ENCODE results near the gene PTPRN2.
"Not testable (repeated sequence)": the region's sequence is repeated elsewhere in the genome, so short reads cannot be mapped to it uniquely, and the experiment has no call there.

The PTPRN2 gene

GRCh38 chr7:157851501-157852067 is 736.0 kb downstream of the PTPRN2 start:
- peak overlapping the region; percentile 80 for H3K27ac Mint-ChIP-seq
- no peaks in the 10 kb centered on the region for H3K27me3 Mint-ChIP-seq
- no peaks in the 10 kb centered on the region for H3K9me3 Mint-ChIP-seq
- peak overlapping the region; percentile 47 for H3K4me3 Mint-ChIP-seq
- peaks cover 10% of the 10 kb centered on the region for H3K4me1 Mint-ChIP-seq (ENCODE audit: low read depth)
- H3K36me3 Mint-ChIP-seq (ENCODE audit: low read depth) = no peaks in the 10 kb centered on the region

- Mint-ChIP-seq H3K27me3 (no peaks in the 10 kb centered on the region), H3K27ac (no peak overlapping the region), H3K4me3 (no peak overlapping the region)
Measured at GRCh38 chr7:157850481-157851444, 736.9 kb downstream of the PTPRN2 start.

GRCh38 chr7:157849726-157850125 is 737.9 kb downstream of the PTPRN2 start:
- peaks cover 10% of the 10 kb centered on the region for H3K4me1 Mint-ChIP-seq (ENCODE audit: low read depth)
- no peak overlapping the region for H3K27ac Mint-ChIP-seq
- H3K27me3 Mint-ChIP-seq = no peaks in the 10 kb centered on the region
- H3K36me3 Mint-ChIP-seq (ENCODE audit: low read depth) = no peaks in the 10 kb centered on the region
- H3K9me3 Mint-ChIP-seq = no peaks in the 10 kb centered on the region
- H3K4me3 Mint-ChIP-seq = no peak overlapping the region

More at GRCh38 chr7:157850481-157851444, 736.9 kb downstream of the PTPRN2 start:
- Mint-ChIP-seq H3K36me3 (ENCODE audit: low read depth) (no peaks in the 10 kb centered on the region), H3K4me1 (ENCODE audit: low read depth) (peaks cover 10% of the 10 kb centered on the region), H3K9me3 (no peaks in the 10 kb centered on the region)

GRCh38 chr7:157849341-157849596 is 738.4 kb downstream of the PTPRN2 start:
- H3K4me1 Mint-ChIP-seq (ENCODE audit: low read depth) = peaks cover 10% of the 10 kb centered on the region
- H3K9me3 Mint-ChIP-seq = no peaks in the 10 kb centered on the region
- H3K27ac Mint-ChIP-seq = no peak overlapping the region
- H3K4me3 Mint-ChIP-seq = no peak overlapping the region
- H3K36me3 Mint-ChIP-seq (ENCODE audit: low read depth) = no peaks in the 10 kb centered on the region
- H3K27me3 Mint-ChIP-seq = no peaks in the 10 kb centered on the region

GRCh38 chr7:157848508-157849340 is 738.9 kb downstream of the PTPRN2 start:
- H3K27ac Mint-ChIP-seq = no peak overlapping the region
- peaks cover 10% of the 10 kb centered on the region for H3K4me1 Mint-ChIP-seq (ENCODE audit: low read depth)
- no peaks in the 10 kb centered on the region for H3K27me3 Mint-ChIP-seq
- no peaks in the 10 kb centered on the region for H3K36me3 Mint-ChIP-seq (ENCODE audit: low read depth)
- H3K9me3 Mint-ChIP-seq = no peaks in the 10 kb centered on the region
- H3K4me3 Mint-ChIP-seq = no peak overlapping the region

GRCh38 chr7:157847756-157848487 is 739.7 kb downstream of the PTPRN2 start:
- H3K27me3 Mint-ChIP-seq; H3K4me3 Mint-ChIP-seq; H3K27ac Mint-ChIP-seq; H3K36me3 Mint-ChIP-seq (ENCODE audit: low read depth); H3K9me3 Mint-ChIP-seq; H3K4me1 Mint-ChIP-seq (ENCODE audit: low read depth): not testable (repeated sequence)

- H3K27ac Mint-ChIP-seq; H3K4me1 Mint-ChIP-seq (ENCODE audit: low read depth); H3K9me3 Mint-ChIP-seq; H3K4me3 Mint-ChIP-seq; H3K27me3 Mint-ChIP-seq; H3K36me3 Mint-ChIP-seq (ENCODE audit: low read depth): not testable (repeated sequence)
Measured at GRCh38 chr7:157846746-157847145, 740.9 kb downstream of the PTPRN2 start.

GRCh38 chr7:157846271-157846670 is 741.4 kb downstream of the PTPRN2 start:
- H3K4me1 Mint-ChIP-seq (ENCODE audit: low read depth) = peaks cover under 1% of the 10 kb centered on the region
- no peaks in the 10 kb centered on the region for H3K36me3 Mint-ChIP-seq (ENCODE audit: low read depth)
- no peak overlapping the region for H3K4me3 Mint-ChIP-seq
- H3K27ac Mint-ChIP-seq = no peak overlapping the region
- H3K9me3 Mint-ChIP-seq = no peaks in the 10 kb centered on the region
- peaks cover 5% of the 10 kb centered on the region for H3K27me3 Mint-ChIP-seq

GRCh38 chr7:157845203-157845835 is 742.3 kb downstream of the PTPRN2 start:
- no peaks in the 10 kb centered on the region for H3K9me3 Mint-ChIP-seq
- no peaks in the 10 kb centered on the region for H3K4me1 Mint-ChIP-seq (ENCODE audit: low read depth)
- H3K4me3 Mint-ChIP-seq = no peak overlapping the region
- no peak overlapping the region for H3K27ac Mint-ChIP-seq
- H3K36me3 Mint-ChIP-seq (ENCODE audit: low read depth) = no peaks in the 10 kb centered on the region
- peaks cover 5% of the 10 kb centered on the region for H3K27me3 Mint-ChIP-seq

GRCh38 chr7:157844611-157845010 is 743.0 kb downstream of the PTPRN2 start:
- Mint-ChIP-seq H3K9me3 (no peaks in the 10 kb centered on the region), H3K4me1 (ENCODE audit: low read depth) (no peaks in the 10 kb centered on the region), H3K27me3 (peaks cover 5% of the 10 kb centered on the region), H3K4me3 (no peak overlapping the region), H3K36me3 (ENCODE audit: low read depth) (no peaks in the 10 kb centered on the region), H3K27ac (no peak overlapping the region)

- no peaks in the 10 kb centered on the region for H3K9me3 Mint-ChIP-seq
- H3K36me3 Mint-ChIP-seq (ENCODE audit: low read depth) = no peaks in the 10 kb centered on the region
- H3K27me3 Mint-ChIP-seq = peaks cover 5% of the 10 kb centered on the region
- no peak overlapping the region for H3K27ac Mint-ChIP-seq
- H3K4me1 Mint-ChIP-seq (ENCODE audit: low read depth) = no peaks in the 10 kb centered on the region
- H3K4me3 Mint-ChIP-seq = no peak overlapping the region
Measured at GRCh38 chr7:157844141-157844540, 743.5 kb downstream of the PTPRN2 start.

- Mint-ChIP-seq H3K4me3 (no peak overlapping the region), H3K27me3 (peaks cover 5% of the 10 kb centered on the region), H3K27ac (no peak overlapping the region), H3K36me3 (ENCODE audit: low read depth) (no peaks in the 10 kb centered on the region), H3K4me1 (ENCODE audit: low read depth) (no peaks in the 10 kb centered on the region), H3K9me3 (no peaks in the 10 kb centered on the region)
Measured at GRCh38 chr7:157843336-157844140, 744.1 kb downstream of the PTPRN2 start.

- no peaks in the 10 kb centered on the region for H3K36me3 Mint-ChIP-seq (ENCODE audit: low read depth)
- H3K27me3 Mint-ChIP-seq = peaks cover 5% of the 10 kb centered on the region
- no peaks in the 10 kb centered on the region for H3K4me1 Mint-ChIP-seq (ENCODE audit: low read depth)
- no peaks in the 10 kb centered on the region for H3K9me3 Mint-ChIP-seq
- H3K4me3 Mint-ChIP-seq = no peak overlapping the region
- no peak overlapping the region for H3K27ac Mint-ChIP-seq
Measured at GRCh38 chr7:157841773-157842370, 745.8 kb downstream of the PTPRN2 start.
